Activated CD8-positive, alpha-beta memory T cell treated with anti-CD3 and anti-CD28 coated beads, Interleukin-2, amount 50 U/mL, for 48 hours (primary cell): ENCODE measurements around the gene CAPS.
"Not testable (repeated sequence)": the region's sequence is repeated elsewhere in the genome, so short reads cannot be mapped to it uniquely, and the experiment has no call there.

Experiments used
- DNase-seq: peaks from one replicate; pipeline ENCODE4 v3.0.0-alpha.2; 2020

Gene CAPS

GRCh38 chr19:5913739-5914357 is at the start of gene CAPS:
Gene CAPS, plus strand, starts transcription at chr19:5914254. Its CDS starts 153 bp downstream, at chr19:5914407.
- DNase-seq, result no peak

GRCh38 chr19:5864725-5865486 is 49.1 kb upstream of the CAPS start:
- no peak for DNase-seq

GRCh38 chr19:5865772-5866171 is 48.3 kb upstream of the CAPS start:
- DNase-seq, result no peak

GRCh38 chr19:5867201-5868136 is 46.6 kb upstream of the CAPS start:
- no peak for DNase-seq

- DNase-seq, result no peak
Measured at GRCh38 chr19:5870986-5871394, 43.1 kb upstream of the CAPS start.

- DNase-seq, result no peak
Measured at GRCh38 chr19:5873617-5874199, 40.3 kb upstream of the CAPS start.

GRCh38 chr19:5874496-5874895 is 39.6 kb upstream of the CAPS start:
- not testable (repeated sequence) for DNase-seq

- no peak for DNase-seq
Measured at GRCh38 chr19:5877427-5877826, 36.6 kb upstream of the CAPS start.

- DNase-seq, result no peak
Measured at GRCh38 chr19:5877882-5878281, 36.2 kb upstream of the CAPS start.

GRCh38 chr19:5880196-5880595 is 33.9 kb upstream of the CAPS start:
- no peak for DNase-seq

- DNase-seq, result no peak
Measured at GRCh38 chr19:5880604-5881078, 33.4 kb upstream of the CAPS start.

- DNase-seq, result no peak
Measured at GRCh38 chr19:5881543-5882299, 32.3 kb upstream of the CAPS start.

GRCh38 chr19:5882421-5882968 is 31.6 kb upstream of the CAPS start:
- DNase-seq, result no peak

- not testable (repeated sequence) for DNase-seq
Measured at GRCh38 chr19:5883157-5883873, 30.7 kb upstream of the CAPS start.

- not testable (repeated sequence) for DNase-seq
Measured at GRCh38 chr19:5884065-5884811, 29.8 kb upstream of the CAPS start.

- no peak for DNase-seq
Measured at GRCh38 chr19:5889288-5889971, 24.6 kb upstream of the CAPS start.

- DNase-seq, result no peak
Measured at GRCh38 chr19:5890099-5890498, 24.0 kb upstream of the CAPS start.

- DNase-seq, result no peak
Measured at GRCh38 chr19:5891572-5891937, 22.5 kb upstream of the CAPS start.

GRCh38 chr19:5891938-5892771 is 21.9 kb upstream of the CAPS start:
- peak; percentile 66 for DNase-seq
